Adrenal gland (tissue), 12 donors: Measurements from ENCODE around the gene TICAM1. TPM values are rescaled to one million over a fixed set of nuclear protein-coding genes. Genes with fewer than 3 reads are reported as not detected.

ENCODE experiments used
- DNase-seq, 7 donors: peaks; one replicate each; pipeline ENCODE4 v3.0.0-alpha.2; 2019 to 2020
- H3K27ac ChIP-seq, 5 donors: fragments of 200-600 bp; sonication (generic) in 4 of 5; 1 replicate in 3 of 5; 2 replicates in 2 of 5; pipeline versions ENCODE4 v1.5.1 to v1.8.0; 2016 to 2020; ENCODE audit warnings: mild to moderate bottlenecking in 1 of 5
- H3K27me3 ChIP-seq: fragments of 200-600 bp; 2 replicates; pipeline ENCODE4 v1.8.0; 2021
- H3K36me3 ChIP-seq, 2 donors: fragments of 200-600 bp; replicated peaks in 1 of 2; 1 replicate in 1 of 2; 2 replicates in 1 of 2; pipeline versions ENCODE4 v1.5.1 to v1.8.0; 2018 to 2022
- H3K4me1 ChIP-seq, 2 donors: fragments of 200-600 bp; replicated peaks in 1 of 2; 1 replicate in 1 of 2; 2 replicates in 1 of 2; pipeline versions ENCODE4 v1.5.1 to v1.8.0; 2018 to 2021
- H3K4me3 ChIP-seq, 4 donors: fragments of 200-600 bp; sonication (generic) in 3 of 4; one replicate each; pipeline ENCODE4 v1.5.1; 2016 to 2018
- H3K9me3 ChIP-seq, 3 donors: fragments of 200-600 bp; sonication (generic) in 1 of 3; replicated peaks in 1 of 3; 1 replicate in 2 of 3; 2 replicates in 1 of 3; pipeline versions ENCODE4 v1.5.1 to v1.8.0; 2016 to 2021
- CTCF ChIP-seq, 6 experiments: fragments of 450-650 bp in 4 of 6; fragments of 200-600 bp in 2 of 6; sonication (generic) in 1 of 6; IDR thresholded peaks; 1 replicate in 5 of 6; 2 replicates in 1 of 6; pipeline versions ENCODE4 v1.5.1 to v1.8.0; 2016 to 2021; ENCODE audit warnings: antibody characterized with exemption in 6 of 6, mild to moderate bottlenecking in 2 of 6, moderate library complexity in 1 of 6
- POLR2A ChIP-seq, 2 donors: fragments of 450-650 bp; IDR thresholded peaks; one replicate each; pipeline ENCODE4 v1.6.1; 2017; ENCODE audit warnings: antibody characterized with exemption in 2 of 2, mild to moderate bottlenecking in 2 of 2, moderate library complexity in 1 of 2
- WGBS, 4 donors: extraction: QIAGEN DNeasy Blood & Tissue Kit in 2 of 4; methylation state at CpG; one replicate each; pipeline versions ENCODE4 v1.1.5 to v1.1.7; 2013 to 2017; 5-methylcytosine and 5-hydroxymethylcytosine counted together
- intact Hi-C, 2 donors: fragments of 100-400 bp; cut with DNase I; formaldehyde crosslinking; loops; one replicate each; pipeline versions ENCODE4 v1.14.1 to v1.15.0; 2022 to 2023
- polyA plus RNA-seq, 3 donors: library from polyadenylated mRNA; stranded (reverse); fragments of 200-250 nt in 2 of 3; fragments of 350-450 nt in 1 of 3; fragmentation: Illumina TruSeq in 1 of 3; extraction: RNeasy Lipid Tissue Mini Kit (QIAGEN cat#74804) in 1 of 3; gene quantifications; one replicate each; pipeline ENCODE4 v1.2.3, GENCODE V29; 2013 to 2014
- total RNA-seq, 9 donors: library from RNA; depleted of rRNA in 4 of 9; stranded (reverse); fragments of >200 nt in 4 of 9; fragments of 120-200 nt in 1 of 9; fragmentation: NEBNext Ultra II Directional in 1 of 9; extraction: Animal tissue kit (Norgen Biotek cat#: 25700) in 1 of 9; gene quantifications; one replicate each; pipeline versions ENCODE4 v1.1.0 to v1.2.4, GENCODE V29; 2013 to 2023
- donor health status: healthy with polysubstance abuse.
- donor health status: Bipolar disorder and iron deficiency.
- donor health status: DM: yes; HTN: yes; CAD: no.
- donor health status: DM: no; HTN: no; CAD: no.
- donor health status: DM: no; HTN: no; CAD: no.
- donor health status: DM: yes; HTN: yes; CAD: no.

The TICAM1 gene
- total and polyA plus RNA-seq, 12 donors = 0.61 to 12.0 (median 6.8) TPM

- TF ChIP-seq CTCF (IDR thresholded peaks at IDR 0.05) = no peak
- TF ChIP-seq POLR2A (IDR thresholded peaks at IDR 0.05) = no peak
- intact Hi-C loops = loop anchor here in 1 of 2 donors (5.0 kb wide), 1 partner anchor 159 kb away; no protein-coding TSS in a partner anchor
- H3K9me3 ChIP-seq = no peaks in the 10 kb centered on the region
- H3K36me3 ChIP-seq = no peaks in the 10 kb centered on the region
- no peaks in the 10 kb centered on the region for H3K27me3 ChIP-seq
- peaks cover 9 to 32% of the 10 kb centered on the region in 2 donors for H3K4me1 ChIP-seq
- peak overlapping the region in 4 of 5 donors; percentile 29 to 91 (median 83) for H3K27ac ChIP-seq
- no peak overlapping the region for H3K4me3 ChIP-seq
- DNase-seq = no peak
- 53 to 61% (median 60%) methylated on average over 10 of the region's 10 CpGs for WGBS, 4 donors
Observed at GRCh38 chr19:4868286-4868834, 36.8 kb upstream of the TICAM1 start.

DNA sequence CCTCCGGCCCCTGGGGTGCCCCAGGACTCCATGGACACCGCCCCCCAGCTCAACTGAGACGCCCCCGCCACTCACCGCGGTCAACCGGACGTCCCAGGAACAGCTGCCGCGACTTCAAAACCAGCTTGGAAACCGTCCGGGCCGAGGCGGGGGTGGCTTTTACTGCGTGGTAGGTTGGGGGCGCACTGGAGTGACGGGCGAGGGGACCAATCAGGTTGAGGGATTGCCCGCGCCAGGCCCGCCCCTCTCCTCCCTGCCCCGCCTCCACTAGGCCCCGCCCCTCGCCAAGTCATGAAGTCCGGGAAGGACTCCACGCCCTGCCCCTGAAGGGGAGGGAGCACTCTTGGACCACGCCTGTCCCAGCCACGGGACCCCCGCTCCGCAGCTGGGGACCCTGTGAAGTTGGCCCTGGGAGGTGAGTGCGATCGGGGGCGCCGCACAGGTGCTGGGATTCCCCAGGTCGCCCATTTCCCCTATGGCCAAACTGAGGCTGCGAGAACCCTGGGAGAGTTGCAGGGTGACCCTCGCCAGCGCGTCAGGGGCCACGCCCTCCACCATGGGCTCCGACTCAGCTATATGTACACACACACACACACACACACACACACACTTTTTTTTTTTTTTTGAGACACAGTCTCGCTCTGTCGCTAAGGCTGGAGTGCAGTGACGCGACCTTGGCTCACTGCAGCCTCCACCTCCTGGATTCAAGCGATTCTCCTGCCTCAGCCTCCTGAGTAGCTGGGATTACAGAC lies 36.2 kb upstream of the TICAM1 start, which contains the start of gene PLIN3:
TSS of gene PLIN3 (minus strand) at position 134 of the 752 bp plus-strand sequence. CDS start 6,273 bp downstream, outside the sequence.
- WGBS, 4 donors = 3 to 24% (median 11%) methylated on average over 11 to 44 of the region's 46 CpGs
- intact Hi-C loops = loop anchor here in 1 of 2 donors (5.0 kb wide), 1 partner anchor 160 kb away; no protein-coding TSS in a partner anchor
- TF ChIP-seq POLR2A (IDR thresholded peaks at IDR 0.05) (peak; percentile 24 to 90), CTCF (IDR thresholded peaks at IDR 0.05) (no peak)

DNA sequence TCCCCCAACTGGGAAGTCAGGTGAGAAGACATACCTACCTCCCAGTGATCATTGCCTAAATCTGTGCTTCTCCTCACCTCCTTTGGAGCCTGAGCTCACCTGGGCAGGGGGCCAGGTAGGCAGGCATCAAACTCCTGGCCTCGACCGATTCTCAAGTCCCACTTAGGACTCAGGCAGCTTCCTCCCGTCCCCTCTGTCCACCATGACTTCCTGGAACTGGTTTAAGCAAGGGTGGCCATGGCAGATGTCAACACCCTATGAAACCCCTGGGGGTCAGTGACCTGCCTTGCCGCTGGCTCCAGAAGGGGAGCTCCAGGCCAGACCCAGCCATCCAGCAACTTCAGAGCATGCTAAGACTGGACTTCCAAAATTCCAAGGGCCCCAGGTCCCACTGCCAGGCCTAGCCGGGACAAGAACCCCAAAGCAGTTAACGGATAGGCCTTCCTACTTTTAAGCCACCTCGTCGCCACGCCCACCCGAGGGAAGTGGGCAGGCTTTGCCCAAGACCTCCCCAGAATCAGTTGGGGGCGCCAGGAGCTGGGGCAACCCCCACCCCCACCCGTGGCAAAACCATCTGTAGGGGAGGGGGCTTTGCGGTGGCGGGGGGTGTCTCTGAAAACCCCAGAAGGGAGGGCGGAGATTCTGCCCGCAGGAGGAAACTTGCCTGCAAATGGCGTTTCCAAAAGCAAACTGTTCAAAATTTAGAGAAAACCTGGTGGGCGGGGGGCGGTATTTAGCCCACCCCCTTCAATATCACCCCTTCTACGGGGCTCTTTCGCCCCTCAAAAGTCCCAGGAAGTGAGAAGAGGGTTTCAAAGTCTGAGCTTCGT lies 35.3 kb upstream of the TICAM1 start:
- Histone ChIP-seq H3K9me3 (no peaks in the 10 kb centered on the region), H3K4me1 (peaks cover 9 to 32% of the 10 kb centered on the region in 2 donors), H3K27me3 (no peaks in the 10 kb centered on the region), H3K36me3 (no peaks in the 10 kb centered on the region), H3K27ac (peak overlapping the region in 4 of 5 donors; percentile 11 to 91 (median 83)), H3K4me3 (peak overlapping the region in 3 of 4 donors; percentile 27 to 66 (median 63))
- intact Hi-C loops = loop anchor here in 1 of 2 donors (5.0 kb wide), 1 partner anchor 160 kb away; no protein-coding TSS in a partner anchor
- peak; percentile 57 to 70 (median 65) for DNase-seq
- 0 to 5% (median 1%) methylated on average over 9 to 22 of the region's 22 CpGs for WGBS, 4 donors
- no peak for TF ChIP-seq CTCF (IDR thresholded peaks at IDR 0.05)
- TF ChIP-seq POLR2A (IDR thresholded peaks at IDR 0.05) = no peak

More for the DNA sequence above, 36.2 kb upstream of the TICAM1 start, which contains the start of gene PLIN3:
- peak; percentile 97 to 99 (median 98) for DNase-seq
- peaks cover 9 to 32% of the 10 kb centered on the region in 2 donors for H3K4me1 ChIP-seq
- H3K36me3 ChIP-seq = no peaks in the 10 kb centered on the region
- no peaks in the 10 kb centered on the region for H3K27me3 ChIP-seq
- H3K9me3 ChIP-seq = no peaks in the 10 kb centered on the region
- peak within 1 kb of the TSS; percentile 21 to 91 (median 82) for H3K27ac ChIP-seq
- H3K4me3 ChIP-seq = peak within 1 kb of the TSS in 3 of 4 donors; percentile 27 to 66 (median 63)
